MV-4-11 (cell line): ENCODE measurements around the gene CSF1R.
A peak's percentile ranks its signal among the peaks of the same experiment; 100 is the strongest.

ENCODE experiments used
- DNase-seq: peaks from one replicate; lab custom pipeline; 2025; lab: John Stamatoyannopoulos, UW

The CSF1R gene

DNA sequence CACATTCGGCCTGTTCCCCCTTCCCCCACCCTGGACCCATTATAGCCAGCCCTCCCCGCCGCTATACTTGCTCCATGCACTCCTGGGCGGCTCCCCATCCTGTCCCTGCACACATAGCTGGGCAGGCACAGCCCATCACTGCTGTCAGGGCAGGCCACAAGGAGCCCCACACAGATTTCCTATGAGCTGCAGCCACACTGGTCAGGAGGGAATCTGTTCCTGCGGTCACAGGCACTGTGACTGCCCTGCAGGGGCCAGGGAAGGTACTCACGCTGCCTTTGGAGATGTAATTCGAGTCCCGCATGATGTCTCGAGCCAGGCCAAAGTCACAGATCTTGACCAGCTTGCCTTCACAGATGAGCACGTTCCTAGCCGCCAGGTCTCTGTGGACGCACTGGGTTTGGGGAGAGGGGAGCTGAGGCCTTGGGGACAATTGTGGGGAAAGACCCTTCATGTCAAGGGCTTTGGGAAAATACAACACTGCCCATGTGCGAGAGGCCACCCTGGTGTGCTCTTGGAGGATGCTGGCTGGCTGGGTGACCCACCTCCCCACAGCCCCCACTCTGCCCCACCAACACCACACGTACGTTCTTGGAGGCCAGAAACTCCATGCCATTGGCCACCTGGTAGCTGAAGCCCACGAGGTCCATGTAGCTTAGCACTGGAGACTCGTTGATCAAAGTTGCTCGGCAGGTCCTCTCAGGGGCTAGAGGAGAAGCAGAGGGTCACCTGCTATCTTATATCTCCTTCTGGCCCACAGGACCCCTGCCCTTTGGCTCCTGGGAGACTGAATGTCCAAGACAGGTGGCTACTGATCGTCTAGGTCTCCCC lies 34.5 kb upstream of the CSF1R start:
- no peak for DNase-seq

DNA sequence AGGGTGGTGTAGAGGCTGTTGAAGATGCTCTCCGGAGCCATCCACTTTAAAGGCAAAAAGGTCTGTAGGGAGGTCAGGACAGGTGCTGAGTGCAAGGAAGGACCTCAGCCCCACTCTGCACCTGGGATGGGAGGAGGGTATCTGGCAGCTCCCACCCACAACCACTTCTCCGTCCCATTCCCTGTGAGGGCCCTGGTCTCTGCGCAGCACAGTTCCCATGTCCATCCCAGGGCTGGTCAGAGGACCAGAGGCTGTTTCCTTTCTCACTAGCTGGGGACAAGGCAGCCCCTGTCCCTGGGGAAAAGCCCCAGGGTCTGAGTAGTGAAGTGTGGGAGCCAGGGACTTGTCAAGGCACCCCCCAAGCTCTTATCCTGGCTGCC lies 33.7 kb upstream of the CSF1R start:
- DNase-seq: no peak

DNA sequence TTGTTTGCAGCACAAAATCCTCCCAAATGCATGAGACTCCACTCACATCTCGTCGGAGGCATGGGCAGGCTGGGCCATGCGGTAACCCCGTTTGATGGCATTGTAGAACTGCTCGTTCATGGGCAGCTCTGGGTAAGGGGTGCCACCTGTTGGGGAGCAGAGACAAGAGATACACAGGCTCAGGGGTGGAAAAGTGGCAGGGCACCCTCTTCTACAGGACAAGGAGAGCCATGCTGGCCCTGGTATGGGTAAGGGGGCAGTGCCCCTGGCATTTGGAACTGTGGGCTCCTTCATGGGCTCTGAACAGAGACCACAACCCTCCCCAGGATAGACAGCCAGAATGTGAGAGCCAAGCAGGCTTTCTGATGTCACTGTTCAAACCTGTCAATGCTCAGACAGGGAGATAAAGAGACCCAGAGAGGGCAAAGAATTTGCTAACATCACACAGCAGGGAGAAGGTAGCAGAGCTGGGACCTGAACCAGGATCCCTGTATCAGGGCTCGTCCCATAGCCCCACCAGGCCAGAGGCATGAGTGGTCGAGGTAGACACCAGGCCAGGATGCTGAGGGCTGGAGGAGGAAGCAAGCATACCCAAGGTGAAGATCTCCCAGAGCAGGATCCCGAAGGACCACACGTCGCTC lies 33.2 kb upstream of the CSF1R start:
- DNase-seq: peak; percentile 13

DNA sequence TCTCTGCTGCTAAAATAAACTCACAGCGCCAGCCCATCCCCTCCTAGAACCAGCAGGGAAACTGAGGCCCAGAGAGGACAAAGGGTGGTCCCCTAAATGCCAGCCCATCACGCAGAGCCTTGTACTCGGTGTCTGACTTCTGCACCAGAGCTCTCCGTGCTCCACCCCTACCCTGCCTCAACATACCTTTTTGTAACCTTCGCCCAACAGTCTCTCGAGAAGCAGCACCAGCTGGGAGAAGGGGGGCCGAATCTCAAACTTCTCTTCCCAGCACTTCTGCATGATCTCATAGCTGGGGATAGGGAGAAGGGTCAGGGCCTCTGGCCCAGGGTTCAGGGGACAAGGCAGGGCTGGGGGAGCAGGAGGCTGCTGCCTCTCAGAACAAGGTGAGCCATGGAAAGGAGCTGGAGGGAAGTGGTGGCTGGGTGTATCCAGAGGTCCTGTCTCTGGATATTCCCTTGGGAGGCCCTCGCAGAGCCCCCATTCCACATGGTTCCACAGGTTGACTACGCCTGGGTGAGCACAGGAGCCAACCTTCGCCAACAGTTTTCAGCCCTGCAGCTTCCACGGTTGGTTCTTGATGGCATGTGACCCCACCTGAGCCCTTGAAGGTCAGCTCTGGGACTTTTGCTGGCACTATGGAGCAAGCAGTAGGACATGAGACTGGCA lies 32.3 kb upstream of the CSF1R start:
- no peak for DNase-seq

DNA sequence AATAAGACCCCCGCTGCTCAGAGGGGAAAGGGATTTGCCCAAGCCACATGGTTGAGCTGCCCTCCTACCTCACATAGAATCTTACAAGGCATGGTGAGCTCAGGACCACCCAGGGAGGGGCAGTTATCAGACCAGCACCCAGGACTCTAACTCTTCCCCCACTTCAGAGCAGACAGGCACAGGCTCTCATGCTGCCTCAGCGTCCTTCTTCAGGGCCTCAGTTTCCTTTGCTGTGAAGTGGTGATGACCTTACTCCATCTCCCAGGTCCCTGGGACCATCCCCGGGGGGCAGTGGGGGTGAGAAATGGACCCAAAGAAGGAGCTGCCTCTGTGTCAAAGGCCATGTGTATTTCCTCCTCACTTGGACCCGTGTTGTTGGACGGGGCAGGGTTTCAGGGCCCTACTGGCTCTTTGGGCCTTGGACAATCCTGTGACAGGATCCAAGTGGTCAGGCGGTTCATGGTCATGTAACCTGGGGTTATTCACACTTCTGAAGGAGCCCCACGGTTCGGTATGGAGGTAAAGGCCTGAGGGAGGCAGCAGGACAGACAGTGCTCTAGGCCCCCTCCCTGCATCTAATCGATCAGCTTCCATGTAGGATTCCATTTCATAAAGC lies 31.7 kb upstream of the CSF1R start:
- DNase-seq: no peak

DNA sequence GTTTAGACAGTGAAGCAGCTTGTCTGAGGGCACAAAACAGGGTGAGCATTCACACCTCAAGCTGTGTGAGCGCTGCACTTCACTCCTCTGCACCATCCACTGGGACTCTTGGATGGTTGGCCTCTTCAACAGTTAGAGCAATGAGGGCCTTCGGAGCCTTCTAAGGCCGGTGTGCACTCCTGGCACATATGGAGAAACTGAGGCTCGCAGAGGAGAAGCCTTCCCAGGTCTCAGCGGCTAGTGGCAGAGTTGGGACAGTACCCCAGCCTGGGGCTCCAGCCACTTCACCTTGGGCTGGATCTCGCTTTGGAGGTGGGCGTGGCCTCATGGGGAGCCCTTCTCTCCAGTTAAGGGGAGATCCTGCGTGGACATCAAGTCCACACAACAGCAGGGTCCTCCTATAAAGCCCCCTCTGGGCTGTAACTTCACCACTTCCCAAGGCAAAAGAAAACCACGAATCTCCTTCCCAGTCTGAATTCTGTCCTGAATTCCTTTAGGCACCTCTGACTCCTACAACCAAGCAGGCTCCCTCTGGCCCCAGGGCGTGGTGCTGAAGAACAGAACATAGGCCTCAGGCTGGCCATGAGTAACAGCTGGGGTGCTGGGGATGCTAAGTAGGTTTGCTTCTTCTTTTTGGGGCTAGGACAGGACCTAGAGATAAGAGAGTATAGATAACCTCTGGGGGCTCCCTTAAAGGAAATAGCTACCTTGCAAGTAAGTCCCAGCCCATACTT lies 30.5 kb upstream of the CSF1R start:
- no peak for DNase-seq

DNA sequence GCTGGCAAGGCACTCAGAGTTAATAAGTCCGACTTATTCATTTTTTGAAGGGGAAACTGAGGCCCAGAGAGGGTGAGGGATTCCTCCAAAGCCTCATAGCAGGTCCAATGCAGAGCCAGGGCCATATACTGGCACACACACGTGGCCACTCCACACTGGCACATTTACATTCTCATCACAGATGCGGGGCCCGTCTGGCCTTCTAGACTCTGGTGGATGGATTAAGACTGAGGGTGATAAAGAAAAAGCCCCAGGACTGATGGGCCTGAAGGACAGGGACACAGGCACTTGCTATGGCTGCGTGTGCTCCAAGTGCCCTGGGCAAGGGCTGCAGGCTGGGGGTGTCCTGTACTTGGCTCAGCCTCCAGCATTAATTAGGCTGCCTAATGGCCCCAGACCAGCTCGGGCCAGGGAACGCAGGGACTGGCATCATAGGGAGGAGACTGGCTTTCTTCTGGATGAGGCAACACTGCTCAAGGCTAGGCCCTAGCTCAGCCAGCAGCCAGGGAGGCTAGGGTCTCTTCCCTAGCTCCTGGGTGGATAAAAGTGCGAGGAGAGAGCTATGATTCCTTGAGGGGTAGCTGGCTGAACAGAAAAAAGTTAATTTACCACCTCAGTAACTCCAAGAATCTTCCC lies 28.5 kb upstream of the CSF1R start:
- no peak for DNase-seq

DNA sequence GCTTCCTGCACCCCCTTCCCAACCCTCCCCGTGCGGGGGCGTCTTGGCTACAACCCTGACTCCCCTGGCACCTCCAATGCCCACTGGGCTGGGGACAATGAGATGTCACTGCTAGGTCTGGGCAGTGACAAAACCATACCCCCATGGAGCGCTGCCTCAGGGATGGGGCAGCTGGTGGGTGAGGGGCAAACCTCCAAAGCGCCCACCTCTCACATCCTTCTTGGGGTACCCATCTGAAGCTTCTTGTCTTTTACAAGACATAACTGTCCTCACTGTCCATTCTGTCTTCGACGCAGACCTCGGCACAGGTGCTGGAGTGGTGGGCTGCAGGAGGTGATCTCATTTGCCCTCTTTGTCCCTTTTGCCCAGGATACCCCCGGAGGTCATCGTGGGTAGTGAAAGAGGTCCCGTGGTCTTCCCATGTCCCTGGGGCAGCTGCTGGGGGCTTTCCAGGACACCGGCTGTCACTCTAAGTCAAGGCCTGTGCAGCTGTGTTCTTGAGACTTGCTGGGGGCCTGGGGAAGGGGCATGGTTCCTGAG lies 27.8 kb upstream of the CSF1R start:
- no peak for DNase-seq

DNA sequence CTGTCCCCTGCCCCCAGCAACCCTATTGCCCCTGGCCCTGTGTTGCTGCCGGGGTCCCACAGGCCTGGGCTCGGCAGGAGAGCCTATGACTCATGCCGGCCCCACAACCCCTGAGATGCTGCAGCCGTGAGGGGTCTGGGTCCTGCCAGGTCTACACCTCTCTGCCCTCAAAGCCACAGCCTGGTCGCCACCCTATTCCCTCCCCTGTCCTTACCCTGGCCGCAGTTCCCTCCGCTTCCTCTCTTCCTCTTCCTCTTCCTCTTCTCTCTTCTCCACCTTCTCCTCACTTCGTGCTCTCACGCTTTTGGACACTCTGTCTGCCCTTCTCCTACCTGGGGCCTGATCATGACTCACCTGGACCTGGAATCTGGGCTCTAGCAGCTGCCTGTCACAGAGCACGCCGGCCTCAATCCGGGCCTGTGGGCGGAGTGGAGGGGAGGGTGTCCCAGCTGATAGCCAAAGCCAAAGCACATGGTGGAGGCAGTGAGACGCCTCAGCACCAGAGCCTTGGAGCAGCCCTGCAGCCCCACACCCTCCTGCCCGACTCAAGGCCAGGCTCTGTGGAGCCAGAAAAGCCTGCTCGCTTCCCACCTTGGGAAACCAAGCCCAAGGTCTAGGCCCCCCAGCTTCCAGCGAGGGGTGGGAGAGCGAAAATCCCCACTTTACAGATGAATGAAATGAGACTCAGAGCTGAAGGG lies 26.8 kb upstream of the CSF1R start:
- peak; percentile 8 for DNase-seq

DNA sequence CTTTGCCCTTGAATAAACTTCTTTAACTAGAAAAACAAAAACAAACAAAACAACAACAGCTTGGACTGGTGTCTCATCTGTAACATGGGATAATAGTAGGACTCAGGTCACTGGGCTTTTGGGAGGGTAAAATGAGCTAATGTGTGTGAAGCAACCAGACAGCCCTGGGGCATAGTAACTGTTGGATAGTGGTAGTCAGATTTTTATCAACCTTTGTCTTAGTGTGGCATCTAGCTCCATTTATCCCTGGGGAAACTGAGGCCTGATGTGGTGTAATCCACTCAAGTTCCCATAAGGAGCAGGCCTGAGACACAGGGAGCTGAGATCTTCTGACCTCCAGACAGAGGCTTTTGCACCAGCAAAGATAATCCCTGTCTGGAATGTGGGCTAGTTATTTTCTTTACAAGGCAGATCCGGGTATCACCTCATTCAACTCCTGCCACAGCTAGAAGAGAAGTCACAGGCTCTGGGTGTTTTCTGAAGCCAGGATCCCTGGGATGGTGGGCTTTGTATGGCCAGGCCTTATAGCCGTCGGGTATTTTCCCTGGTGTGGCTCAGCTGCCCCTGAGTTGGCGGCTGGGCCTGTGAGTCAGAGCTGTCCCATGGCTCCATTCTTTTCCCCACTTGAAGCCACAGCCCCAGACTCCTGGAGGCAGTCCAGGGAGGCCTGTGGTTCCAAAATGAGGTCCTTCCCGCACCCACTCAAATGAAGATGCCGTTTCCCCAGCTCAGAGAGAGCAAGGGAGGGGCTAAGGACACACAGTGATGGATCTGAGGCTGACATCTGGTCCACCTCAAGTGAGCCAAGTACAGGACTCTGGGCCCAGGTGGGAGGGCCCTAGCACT lies 26.1 kb upstream of the CSF1R start:
- no peak for DNase-seq

DNA sequence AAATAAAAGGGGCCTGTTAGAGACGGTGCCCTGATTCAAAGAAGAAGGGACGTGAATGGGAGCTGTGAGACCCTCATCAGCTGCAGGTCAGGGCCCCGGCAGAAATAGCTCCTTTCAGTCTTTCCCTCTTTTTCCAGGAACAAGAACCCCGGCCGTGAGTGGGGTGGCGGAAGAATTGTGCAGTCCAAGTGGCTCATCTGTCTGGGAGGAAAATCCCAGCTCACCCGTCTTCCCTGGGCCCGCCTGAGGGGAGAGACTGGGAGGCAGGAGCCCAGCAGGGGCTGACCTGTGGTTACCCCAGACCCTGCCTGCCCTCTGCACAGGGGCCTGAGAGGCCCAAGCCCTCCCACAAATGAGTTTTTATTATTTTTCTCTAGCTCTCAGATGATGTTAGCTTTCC lies 24.8 kb upstream of the CSF1R start:
- DNase-seq: no peak

DNA sequence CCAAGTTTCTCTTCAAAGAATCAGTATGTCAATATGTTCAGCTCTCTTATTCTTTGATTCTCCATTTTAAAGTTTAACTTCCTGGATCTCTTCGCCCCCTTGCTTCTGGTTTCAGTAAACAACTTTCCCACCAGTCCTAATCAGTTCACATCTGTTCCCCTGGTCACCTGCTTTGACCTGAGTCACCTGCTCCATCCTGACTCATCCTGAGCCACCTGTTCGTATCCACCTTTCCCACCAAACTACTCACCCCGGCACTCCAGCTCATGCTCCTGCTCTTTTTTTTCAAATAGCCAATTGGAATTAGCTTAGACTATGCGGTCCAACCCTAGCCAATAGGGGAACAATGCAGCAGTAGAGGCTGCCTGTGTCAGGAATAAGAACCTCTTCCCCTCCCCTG lies 23.6 kb upstream of the CSF1R start:
- DNase-seq: no peak

DNA sequence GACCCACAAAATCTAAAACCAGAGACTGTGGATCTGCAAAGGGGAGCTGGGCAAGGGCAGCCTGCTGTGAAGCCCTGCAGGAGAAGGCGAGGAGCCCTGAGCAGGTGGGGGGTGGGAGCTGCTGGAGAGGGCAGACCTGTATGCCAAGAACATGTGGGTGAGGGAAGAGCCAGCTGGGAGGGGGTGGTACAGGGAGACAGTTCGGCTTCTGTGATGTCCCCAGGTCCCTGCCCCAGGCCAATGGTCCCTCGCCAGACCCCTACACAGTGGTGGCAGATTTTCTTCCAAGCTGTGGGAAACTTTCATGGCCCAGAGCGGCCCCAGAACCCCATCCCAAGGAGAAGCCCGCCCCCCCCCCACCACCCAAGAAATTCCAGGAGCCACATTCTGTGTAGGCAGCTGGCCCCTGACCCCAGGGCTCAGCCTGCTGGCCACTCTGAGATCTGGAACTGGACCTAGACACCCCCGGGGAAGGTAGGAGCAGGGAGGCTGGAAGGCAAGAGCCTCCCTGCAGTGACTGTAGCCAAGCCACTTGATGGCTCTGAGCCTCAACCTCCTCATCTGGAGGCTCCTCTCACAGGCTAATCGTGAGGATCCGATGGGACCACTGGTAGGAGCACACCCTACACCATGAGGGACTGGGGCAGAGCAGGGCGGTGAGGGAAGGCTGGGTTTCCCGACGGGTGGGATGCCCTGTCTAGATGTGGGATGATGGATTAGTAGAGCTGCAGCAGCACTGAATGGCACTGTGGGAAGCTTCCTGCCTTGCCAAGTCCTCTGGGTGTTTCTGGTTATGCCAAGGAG lies 22.6 kb upstream of the CSF1R start:
- no peak for DNase-seq

DNA sequence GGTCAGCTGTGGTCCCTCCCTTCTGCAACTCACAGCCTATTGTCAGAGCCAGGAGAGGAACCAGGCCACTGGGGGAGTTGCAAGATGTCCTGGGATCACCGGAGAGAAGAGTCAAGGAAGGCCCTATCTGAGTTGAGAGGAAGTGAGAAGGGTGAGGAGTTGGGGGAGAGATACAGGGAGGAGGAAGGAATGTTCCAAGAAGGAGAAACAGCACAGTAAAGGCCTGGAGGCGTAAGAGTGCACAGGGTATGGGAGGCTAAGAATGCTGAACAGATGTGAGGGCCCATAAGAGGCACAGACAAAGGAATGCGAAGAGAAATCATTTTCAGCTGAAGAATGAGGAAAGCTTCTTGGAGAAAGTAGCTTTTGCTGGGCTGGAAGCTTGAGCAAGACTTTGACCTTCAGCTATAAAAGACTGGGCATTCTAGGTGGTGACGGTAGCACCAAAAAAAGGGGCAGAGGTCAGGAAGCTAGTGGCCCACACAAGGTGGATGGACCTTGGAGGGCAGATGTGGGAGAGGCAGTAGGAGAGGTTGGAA lies 21.6 kb upstream of the CSF1R start:
- DNase-seq: no peak

DNA sequence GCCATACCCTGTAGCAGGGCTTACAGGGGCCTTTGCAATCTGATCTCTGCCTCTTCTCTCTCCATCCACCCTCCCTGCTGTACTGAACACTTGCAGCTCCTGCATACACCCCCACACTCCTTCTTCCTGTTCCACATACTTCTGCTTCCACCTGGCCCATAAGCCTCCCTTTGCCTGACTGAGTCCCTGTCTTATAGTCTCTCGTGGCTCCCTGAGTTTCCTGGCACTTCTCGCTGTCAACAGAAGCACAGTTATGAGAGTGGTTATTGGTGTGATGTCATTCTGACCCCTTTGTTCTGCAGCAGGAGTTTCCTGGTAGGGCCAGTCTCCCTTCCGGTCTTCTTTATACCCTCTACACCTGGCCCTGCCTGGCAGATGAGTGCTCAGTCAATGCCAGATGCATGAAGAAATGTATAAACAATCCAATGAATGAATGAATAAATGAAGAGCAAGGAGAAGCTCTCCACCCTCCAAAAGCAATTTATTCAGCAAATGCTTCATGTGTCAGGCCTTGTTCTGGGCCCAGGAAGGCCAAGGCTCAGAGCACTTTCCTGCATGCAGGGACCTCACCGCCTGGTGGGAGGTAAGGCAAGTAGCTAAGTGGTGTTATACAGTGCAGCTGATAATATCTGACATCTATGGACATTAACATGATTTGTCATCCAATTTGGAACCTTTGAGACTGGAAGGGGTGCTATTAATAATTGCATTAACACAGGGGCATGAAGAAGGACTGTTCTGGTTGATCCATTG lies 20.5 kb upstream of the CSF1R start:
- DNase-seq: no peak

DNA sequence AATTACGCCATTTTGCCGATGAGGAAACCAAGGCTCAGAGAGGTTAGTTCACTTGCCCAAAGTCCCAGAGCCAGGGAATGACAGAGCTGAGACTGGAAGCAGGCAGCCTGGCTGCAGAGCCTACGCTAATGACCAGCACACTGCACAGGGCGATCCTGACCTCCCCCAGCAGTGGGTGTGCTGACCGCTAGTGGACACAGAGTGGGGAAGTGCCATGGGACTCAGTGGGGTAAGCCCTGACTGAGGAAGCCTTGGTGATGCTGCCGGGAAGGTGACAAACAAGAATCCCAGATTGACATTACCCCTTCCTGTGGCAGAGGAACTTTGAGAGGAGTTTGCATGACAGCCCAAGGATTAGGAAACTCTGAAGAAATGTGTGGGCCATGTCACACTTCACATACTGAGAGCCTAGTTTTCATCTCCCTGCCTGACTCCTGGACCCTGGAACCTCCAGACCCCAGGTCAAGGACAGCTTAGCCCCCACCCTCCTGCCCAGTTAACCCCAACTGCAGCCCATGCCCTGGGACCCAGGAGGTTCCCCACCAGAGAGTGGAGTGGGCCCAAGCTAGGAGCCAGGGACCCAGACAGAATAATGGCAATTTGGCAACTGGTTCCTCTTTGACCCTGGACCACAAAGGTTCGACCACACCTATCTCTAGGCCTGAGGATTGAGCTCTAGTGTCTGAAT lies 19.7 kb upstream of the CSF1R start:
- DNase-seq: no peak

DNA sequence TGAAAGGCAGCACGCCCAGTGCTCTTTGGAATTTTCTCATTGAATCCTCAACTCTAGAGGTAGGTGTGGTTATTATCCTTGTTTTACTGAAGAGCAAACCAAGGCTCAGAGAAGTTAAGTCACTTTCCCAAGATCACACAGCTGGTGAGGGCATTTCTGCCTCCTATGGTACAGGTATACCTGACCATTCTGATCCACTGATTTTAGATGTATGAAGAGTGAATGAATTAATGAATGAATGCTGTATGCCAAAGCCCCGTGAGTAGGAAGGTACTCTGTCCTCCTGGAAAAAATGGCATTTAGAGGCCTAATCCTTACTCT lies 18.2 kb upstream of the CSF1R start:
- DNase-seq: no peak
